Measurements from ENCODE around the gene TMEM198.

Gene TMEM198, protein sequence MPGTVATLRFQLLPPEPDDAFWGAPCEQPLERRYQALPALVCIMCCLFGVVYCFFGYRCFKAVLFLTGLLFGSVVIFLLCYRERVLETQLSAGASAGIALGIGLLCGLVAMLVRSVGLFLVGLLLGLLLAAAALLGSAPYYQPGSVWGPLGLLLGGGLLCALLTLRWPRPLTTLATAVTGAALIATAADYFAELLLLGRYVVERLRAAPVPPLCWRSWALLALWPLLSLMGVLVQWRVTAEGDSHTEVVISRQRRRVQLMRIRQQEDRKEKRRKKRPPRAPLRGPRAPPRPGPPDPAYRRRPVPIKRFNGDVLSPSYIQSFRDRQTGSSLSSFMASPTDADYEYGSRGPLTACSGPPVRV
- 0.44 to 3.5 (median 1.2) reads per million in 3 experiments for total RNA-seq

DNA sequence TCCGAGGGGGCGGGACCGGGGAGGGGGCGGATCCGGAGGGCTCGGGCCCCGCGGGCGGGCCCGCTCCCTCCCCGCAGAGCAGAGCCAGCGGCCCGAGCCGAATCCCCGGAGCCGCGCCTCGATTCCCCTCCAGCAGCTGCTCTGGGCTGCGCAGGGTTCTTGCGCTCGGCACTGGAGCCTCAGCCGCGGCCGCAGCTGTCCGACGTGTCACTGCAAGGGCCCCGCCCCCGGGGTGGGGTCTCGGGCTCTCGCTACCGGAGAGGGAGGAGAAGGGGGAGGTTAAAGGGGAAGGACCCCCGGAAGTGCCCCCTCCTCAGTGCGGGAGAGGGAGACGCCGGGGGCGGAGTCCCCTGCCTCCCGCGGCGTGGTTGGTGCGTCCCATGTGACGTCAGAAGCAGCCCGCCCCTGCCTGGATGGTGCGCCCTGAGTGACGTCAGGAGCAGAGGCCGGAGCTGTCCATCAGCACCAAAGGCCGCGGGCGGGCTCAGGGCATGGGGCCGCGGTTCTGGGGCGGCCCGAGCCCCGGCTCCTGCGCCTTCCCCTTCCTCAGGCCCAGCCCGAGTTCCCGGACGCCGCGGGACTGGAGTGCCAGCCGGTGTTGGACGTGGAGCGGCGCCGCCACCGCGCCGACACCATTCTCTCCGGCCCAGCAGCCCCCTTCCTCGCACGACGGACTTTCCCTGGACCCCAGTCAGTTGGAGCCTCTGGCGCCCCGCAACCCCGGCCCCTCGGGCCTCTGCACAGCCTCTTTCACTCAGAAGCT, at the start of gene TMEM198, which contains the start of gene CHPF:
Gene TMEM198, plus strand, starts transcription at position 433 of the 763 bp plus-strand sequence. CDS start 700 bp downstream, outside the sequence.
Gene CHPF, minus strand, starts transcription at position 214 of the 763 bp plus-strand sequence. CDS start 271 bp downstream, outside the sequence.
- peak; percentile 91 for DNase-seq

- DNase-seq = no peak
These were observed 48.8 kb upstream of the TMEM198 start for GRCh38 chr2:219494952-219495530.

DNA sequence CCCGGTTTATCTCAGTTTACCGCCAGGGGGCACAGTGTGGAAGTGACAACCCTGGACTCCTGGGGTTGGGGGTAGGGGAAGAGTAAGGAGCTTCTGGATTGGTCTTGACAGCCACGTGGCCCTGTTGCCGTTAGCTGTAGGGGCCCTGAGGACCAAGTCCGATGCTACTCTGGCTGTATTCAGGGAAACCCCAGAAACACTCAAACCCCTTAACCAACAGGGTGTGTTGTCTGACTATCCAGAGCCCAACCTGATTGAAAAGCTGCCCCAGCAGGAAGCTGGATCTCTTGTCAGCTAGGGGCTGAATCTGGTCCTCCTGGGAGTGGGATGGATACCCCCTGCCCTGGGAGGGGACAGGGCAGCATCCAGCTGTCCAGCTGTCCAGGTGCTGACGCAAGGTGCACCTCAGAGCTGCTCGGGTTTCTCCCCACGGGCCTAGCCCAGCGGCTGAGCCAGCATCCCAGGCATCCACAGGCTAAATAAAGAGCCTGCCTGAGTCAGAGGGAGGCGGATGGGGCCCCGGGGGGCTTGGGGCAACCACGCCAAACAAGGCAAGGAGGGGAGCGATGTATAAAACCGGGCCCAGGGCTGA, 48.2 kb upstream of the TMEM198 start:
- DNase-seq = peak; percentile 34

- no peak for DNase-seq
These were observed 47.5 kb upstream of the TMEM198 start for GRCh38 chr2:219496247-219496824.

DNA sequence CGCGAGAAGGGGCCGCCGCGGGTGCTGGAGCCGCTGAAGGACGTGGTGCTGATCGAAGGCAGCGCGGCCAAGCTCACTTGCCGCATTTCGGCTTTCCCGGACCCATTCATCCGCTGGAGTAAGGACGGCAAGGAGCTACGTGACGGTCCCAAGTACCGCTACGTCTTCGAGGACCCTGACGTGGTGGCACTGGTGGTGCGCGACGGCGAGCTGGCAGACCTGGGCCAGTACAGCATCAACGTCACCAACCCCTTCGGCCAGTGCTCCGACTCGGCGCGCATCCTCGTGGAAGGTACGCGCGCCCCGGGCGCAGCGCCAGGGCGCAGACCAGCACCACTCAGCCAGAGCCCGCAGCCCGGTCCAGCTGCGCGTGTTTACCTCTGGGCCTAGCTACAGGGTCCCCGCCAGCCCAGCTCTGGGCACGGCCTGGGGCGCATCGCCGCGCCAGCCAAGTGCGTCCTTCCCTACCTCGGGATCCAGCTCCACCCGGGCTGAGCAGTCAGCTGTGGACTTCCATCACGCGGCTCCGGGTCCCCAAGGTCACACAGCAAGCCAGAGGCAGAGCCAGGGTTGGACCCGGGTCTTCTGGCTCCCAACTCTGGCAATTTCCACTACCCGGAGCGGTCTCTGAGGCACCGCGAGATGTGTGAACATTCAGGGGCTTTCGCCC, 46.9 kb upstream of the TMEM198 start:
- DNase-seq = peak; percentile 12

DNA sequence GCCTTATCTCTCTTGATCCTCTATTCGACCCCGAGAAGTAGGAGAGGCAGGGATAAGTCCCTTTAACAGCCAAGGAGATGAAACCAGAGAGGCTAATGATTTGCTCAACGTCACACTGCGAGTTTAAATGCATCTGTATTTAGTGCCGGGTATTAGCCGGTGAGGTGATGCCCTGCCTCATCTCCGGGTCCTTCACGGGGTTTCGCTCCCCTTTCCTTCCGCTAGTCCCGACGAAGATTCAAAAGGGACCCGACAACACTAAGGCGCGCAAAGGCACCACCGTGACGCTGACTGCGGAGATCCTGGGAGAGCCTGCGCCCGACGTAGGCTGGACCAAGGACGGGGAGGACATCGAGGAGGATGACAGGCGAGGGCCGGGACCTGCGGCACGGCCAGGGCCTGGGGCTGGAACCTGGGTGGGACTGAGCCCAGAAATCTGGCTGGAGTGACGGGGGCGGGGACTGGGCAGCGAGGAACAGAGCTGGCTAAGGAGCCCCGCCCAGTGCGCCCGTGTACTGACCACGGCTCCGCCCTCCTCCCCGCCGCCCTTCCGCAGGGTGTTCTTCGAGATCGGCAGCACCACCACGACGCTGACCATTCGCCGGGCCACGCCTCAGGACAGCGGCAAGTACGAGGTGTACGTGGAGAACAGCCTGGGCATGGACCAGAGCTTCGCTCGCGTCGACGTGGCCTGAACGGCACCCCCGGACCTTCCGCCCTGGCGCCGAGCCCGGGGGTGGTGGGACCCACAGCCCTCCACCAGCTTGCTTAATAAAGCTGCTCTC, 46.1 kb upstream of the TMEM198 start:
- DNase-seq = peak; percentile 9

DNA sequence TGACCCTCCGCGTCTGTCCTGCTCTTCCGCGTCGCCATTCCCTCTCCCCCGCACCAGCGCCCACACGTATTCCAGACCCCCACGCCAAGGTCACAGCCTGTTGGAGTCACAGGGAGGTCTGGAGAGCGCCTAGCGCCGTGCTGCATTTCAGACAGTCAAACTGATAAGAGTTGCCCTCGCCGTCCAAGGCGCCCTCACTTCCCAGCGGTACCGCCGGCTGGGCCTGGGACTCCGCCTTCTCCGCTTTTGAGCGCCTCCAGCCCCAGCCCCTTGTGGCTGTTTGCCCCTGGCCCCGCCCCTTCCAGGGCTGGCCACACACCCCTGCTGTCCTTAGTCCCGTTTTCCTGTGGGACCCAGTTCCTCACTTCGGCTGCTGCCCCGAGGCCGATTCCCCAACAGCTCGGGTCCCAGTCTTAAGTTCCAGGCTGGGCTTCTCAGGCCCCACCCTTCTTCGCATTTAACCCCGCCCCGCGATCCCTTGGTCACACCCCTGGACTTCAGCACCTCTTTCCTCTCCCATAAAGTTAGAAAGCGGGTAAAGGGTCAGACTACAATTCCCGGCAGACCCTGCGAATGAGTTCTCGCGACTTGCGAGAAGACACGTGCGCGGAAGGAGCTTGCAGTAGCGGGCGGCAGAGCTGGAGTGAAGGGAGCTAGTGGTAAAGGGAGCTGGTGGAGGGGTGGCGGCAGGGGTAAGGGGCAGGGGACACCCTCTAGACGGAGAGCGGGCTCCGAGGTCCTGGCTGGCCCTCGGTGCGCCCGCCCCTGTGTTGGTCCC, 45.4 kb upstream of the TMEM198 start, which contains the start of gene GMPPA:
Gene GMPPA, plus strand, starts transcription at position 612 of the 778 bp plus-strand sequence. CDS start 1,085 bp downstream, outside the sequence.
- peak; percentile 91 for DNase-seq

DNA sequence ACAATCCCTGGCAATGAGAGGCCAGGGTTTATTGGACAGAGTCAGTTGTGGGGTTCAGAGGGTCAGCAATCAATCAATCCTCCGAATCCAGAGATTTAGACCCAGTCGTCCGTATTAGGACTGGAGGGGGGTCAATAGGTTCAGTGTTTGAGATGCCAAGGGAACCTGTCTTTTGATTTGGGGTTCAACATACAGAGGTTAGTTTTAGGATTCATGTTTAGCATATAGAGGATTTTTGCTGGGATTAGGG, 44.8 kb upstream of the TMEM198 start:
- no peak for DNase-seq

GRCh38 chr2:219499555-219499954, 44.3 kb upstream of the TMEM198 start:
- DNase-seq = no peak

- DNase-seq = no peak
These were observed 43.7 kb upstream of the TMEM198 start for GRCh38 chr2:219500135-219500534.

GRCh38 chr2:219501849-219502248, 42.0 kb upstream of the TMEM198 start:
- no peak for DNase-seq

DNA sequence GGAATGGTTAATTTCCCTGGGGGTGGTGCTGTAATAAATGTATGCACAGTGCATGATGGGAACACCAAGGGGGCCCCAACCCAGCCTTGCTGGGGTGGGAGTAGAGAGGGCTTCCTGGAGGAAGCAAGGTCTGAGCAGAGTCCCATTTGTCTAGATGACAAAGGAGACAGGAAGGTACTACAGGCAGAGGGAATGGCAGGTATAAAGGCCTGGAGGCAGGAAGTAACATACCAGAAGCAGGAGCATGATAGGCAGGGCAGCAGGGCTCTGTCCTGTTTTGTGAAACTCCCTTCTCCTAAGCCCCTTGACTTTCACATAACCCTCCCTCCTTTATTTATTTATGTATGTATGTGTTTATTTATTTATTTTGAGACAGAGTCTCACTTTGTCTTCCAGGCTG, 41.2 kb upstream of the TMEM198 start:
- no peak for DNase-seq

DNA sequence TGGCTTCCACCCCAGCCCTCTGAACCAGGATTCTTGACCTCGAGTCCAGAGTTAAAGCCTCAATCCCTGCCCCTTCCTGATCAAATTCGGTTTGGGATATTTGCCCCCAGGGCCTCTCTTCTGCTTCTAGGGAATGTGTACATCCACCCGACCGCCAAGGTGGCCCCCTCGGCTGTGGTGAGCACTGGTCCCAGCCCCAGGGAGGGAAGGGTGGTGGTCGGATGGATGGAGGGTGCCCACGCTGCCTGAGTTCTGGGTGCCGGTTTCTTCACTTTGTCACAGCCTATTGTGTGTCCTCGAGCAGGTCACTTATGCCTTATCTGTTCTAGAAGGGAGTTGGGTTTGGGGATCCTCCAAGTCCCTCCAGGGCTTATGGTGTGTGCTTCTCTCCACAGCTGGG, 38.2 kb upstream of the TMEM198 start:
- no peak for DNase-seq

GRCh38 chr2:219506153-219506801, 37.6 kb upstream of the TMEM198 start:
- DNase-seq = no peak

GRCh38 chr2:219506802-219507526, 36.9 kb upstream of the TMEM198 start:
- no peak for DNase-seq

GRCh38 chr2:219507581-219508443, 36.0 kb upstream of the TMEM198 start:
- no peak for DNase-seq

GRCh38 chr2:219508444-219508734, 35.4 kb upstream of the TMEM198 start:
- DNase-seq = no peak

GRCh38 chr2:219508971-219509779, 34.7 kb upstream of the TMEM198 start:
- DNase-seq = no peak
